Heart right ventricle (tissue), 16 donors: ENCODE data around the gene PCNA. TPM values are rescaled to one million over a fixed set of nuclear protein-coding genes. Genes with fewer than 3 reads are reported as not detected.
"Not testable (repeated sequence)": the region's sequence is repeated elsewhere in the genome, so short reads cannot be mapped to it uniquely, and the experiment has no call there.

ENCODE experiments used
- ATAC-seq, 8 donors: fragments of 200-7000 bp; cut with Tn5 transposase; one replicate each; pipeline ENCODE4 v1.9.1; 2020; ENCODE audit warnings: mild to moderate bottlenecking in 8 of 8, moderate library complexity in 8 of 8, moderate number of reproducible peaks in 1 of 8
- DNase-seq, 2 donors: peaks; one replicate each; pipeline ENCODE4 v3.0.0-alpha.2; 2020
- H3K27ac ChIP-seq, 10 donors: fragments of 200-600 bp; sonication (generic) in 2 of 10; one replicate each; pipeline versions ENCODE4 v1.5.0 to v1.8.0; 2020 to 2022; ENCODE audit warnings: mild to moderate bottlenecking in 3 of 10
- H3K27me3 ChIP-seq, 7 donors: fragments of 200-600 bp; one replicate each; pipeline ENCODE4 v1.8.0; 2021 to 2022; ENCODE audit warnings: mild to moderate bottlenecking in 2 of 7
- H3K36me3 ChIP-seq, 9 donors: fragments of 200-600 bp; sonication (generic) in 1 of 9; one replicate each; pipeline versions ENCODE4 v1.5.0 to v1.8.0; 2020 to 2022; ENCODE audit warnings: mild to moderate bottlenecking in 2 of 9
- H3K4me1 ChIP-seq, 9 donors: fragments of 200-600 bp; sonication (generic) in 1 of 9; one replicate each; pipeline versions ENCODE4 v1.5.0 to v1.8.0; 2020 to 2022; ENCODE audit warnings: mild to moderate bottlenecking in 4 of 9
- H3K4me3 ChIP-seq, 10 donors: fragments of 200-600 bp; sonication (generic) in 2 of 10; one replicate each; pipeline versions ENCODE4 v1.5.0 to v1.8.0; 2020 to 2022; ENCODE audit warnings: mild to moderate bottlenecking in 7 of 10, moderate library complexity in 2 of 10
- H3K9me3 ChIP-seq, 11 donors: fragments of 200-600 bp in 10 of 11; sonication (generic) in 2 of 11; one replicate each; pipeline versions ENCODE4 v1.5.0 to v1.8.0; 2013 to 2022; ENCODE audit warnings: mild to moderate bottlenecking in 2 of 11, control low read depth in 1 of 11, moderate library complexity in 1 of 11
- WGBS, 2 donors: extraction: QIAGEN DNeasy Blood & Tissue Kit; methylation state at CpG; one replicate each; pipeline ENCODE4 v1.1.7; 2013; ENCODE audit warnings: inconsistent platforms in 1 of 2; 5-methylcytosine and 5-hydroxymethylcytosine counted together
- intact Hi-C, 10 donors: fragments of 100-400 bp; cut with DNase I; formaldehyde crosslinking; loops; one replicate each; pipeline versions ENCODE4 v1.11.1 to v1.14.2; 2022
- polyA plus RNA-seq, 2 donors: library from polyadenylated mRNA; stranded (reverse); fragments of 200-250 nt; gene quantifications; one replicate each; pipeline ENCODE4 v1.2.3, GENCODE V29; 2013
- total RNA-seq, 10 donors: library from RNA; stranded (reverse); fragmentation: NEBNext Ultra II Directional in 3 of 10; extraction: Animal tissue kit (Norgen Biotek cat#: 25700) in 3 of 10; gene quantifications; one replicate each; pipeline versions ENCODE4 v1.2.1 to v1.2.4, GENCODE V29; 2021 to 2023
- TF ChIP-seq, protein P1 (sequence below), 9 donors: fragments of 200-600 bp; sonication (generic) in 2 of 9; IDR thresholded peaks; one replicate each; pipeline versions ENCODE4 v1.5.0 to v1.8.0; 2021 to 2022; ENCODE audit warnings: antibody characterized with exemption in 9 of 9, mild to moderate bottlenecking in 5 of 9, moderate library complexity in 1 of 9
- donor health status: Arrhythmogenic right ventricular cardiomyopathy.
- donor health status: ischemic (EF 13 %, LVEDD 7.1; RV severe dilation, severe dysfunction).
- donor health status: healthy with polysubstance abuse.
- donor health status: DM: no; HTN: yes; CAD: no.
- donor health status: DM: no; HTN: no; CAD: no.
- donor health status: ischemic (EF 25% LVEDD 6.9; RV normal size, moderate dysfunction).
- donor health status: ischemic (EF 25% LVEDD 5.7; RV mildly dilated, moderate dysfunction).
- donor health status: healthy.
- donor health status: DM: yes; HTN: yes; CAD: no.
- donor health status: Ischemic cardiomyopathy.
- donor health status: ischemic (EF 35%, LVEDD 5.7; RV mildly dilated, moderate dysfunction).
- donor health status: nonischemic (EF 11% LVEDD 7.7; RV severe dilation, severe dysfunction).
- donor health status: DM: yes; HTN: yes; CAD: no.
- donor health status: PGD.
- donor health status: ischemic (EF 29% LVEDD 5.4; RV normal size, mild dysfunction).
- donor health status: nonischemic (EF 23%, LVEDD 6.1; RV moderate dilation, normal function).

Gene PCNA
- total and polyA plus RNA-seq, 12 donors, result 11.6 to 39.1 (median 21.4) TPM

- Histone ChIP-seq H3K4me3 (no peak overlapping the region), H3K9me3 (no peaks in the 10 kb centered on the region), H3K27ac (peak overlapping the region in 1 of 10 donors; percentile 80), H3K4me1 (peaks cover 5 to 43% (median 14%) of the 10 kb centered on the region in 9 donors), H3K36me3 (no peaks in the 10 kb centered on the region), H3K27me3 (no peaks in the 10 kb centered on the region)
- TF ChIP-seq, protein P1, sequence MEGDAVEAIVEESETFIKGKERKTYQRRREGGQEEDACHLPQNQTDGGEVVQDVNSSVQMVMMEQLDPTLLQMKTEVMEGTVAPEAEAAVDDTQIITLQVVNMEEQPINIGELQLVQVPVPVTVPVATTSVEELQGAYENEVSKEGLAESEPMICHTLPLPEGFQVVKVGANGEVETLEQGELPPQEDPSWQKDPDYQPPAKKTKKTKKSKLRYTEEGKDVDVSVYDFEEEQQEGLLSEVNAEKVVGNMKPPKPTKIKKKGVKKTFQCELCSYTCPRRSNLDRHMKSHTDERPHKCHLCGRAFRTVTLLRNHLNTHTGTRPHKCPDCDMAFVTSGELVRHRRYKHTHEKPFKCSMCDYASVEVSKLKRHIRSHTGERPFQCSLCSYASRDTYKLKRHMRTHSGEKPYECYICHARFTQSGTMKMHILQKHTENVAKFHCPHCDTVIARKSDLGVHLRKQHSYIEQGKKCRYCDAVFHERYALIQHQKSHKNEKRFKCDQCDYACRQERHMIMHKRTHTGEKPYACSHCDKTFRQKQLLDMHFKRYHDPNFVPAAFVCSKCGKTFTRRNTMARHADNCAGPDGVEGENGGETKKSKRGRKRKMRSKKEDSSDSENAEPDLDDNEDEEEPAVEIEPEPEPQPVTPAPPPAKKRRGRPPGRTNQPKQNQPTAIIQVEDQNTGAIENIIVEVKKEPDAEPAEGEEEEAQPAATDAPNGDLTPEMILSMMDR (IDR thresholded peaks at IDR 0.05), result no peak
- ATAC-seq (no peak), DNase-seq (no peak)
- 90 to 93% methylated on average over 3 of the region's 3 CpGs for WGBS, 2 donors
- intact Hi-C loops, result no loop called here
Measured at GRCh38 chr20:5074232-5074674, 45.5 kb downstream of the PCNA start.

DNA sequence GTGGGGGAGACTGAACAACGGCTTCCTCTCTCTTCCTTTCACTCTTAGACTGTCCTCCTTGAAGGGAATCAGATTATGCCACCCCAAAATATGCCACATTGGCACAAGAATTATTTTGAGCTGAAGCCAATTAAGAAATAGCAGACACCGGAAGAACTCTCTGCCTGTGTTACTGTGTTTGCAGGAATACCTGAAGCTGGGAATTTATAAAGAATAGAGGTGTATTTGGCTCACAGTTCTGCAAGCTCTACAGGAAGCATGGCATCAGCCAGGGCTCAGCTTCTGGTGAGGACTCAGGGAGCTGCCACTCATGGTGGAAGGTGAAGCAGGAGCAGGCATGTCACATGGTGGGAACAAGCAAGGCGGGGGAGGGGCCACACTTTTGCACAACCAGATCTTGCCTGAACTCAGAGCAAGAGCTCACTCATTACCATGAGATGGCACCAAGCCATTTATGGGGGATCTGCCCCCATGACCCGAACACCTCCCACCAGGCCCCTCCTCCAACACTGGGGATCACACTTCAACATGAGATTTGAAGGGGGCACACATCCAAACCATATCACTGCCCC, 46.0 kb downstream of the PCNA start:
- ATAC-seq, result peak in 1 of 8 donors; percentile 14

GRCh38 chr20:5072756-5073659, 46.8 kb downstream of the PCNA start:
- DNase-seq, result peak; percentile 88 to 89
- H3K4me1 ChIP-seq, result peaks cover 5 to 33% (median 14%) of the 10 kb centered on the region in 9 donors
- peak overlapping the region in 8 of 10 donors; percentile 9 to 80 (median 41) for H3K27ac ChIP-seq
- ATAC-seq, result peak; percentile 97 to 100 (median 98)
- H3K27me3 ChIP-seq, result no peaks in the 10 kb centered on the region
- no peaks in the 10 kb centered on the region for H3K9me3 ChIP-seq
- intact Hi-C loops, result no loop called here
- H3K36me3 ChIP-seq, result no peaks in the 10 kb centered on the region
- H3K4me3 ChIP-seq, result no peak overlapping the region
- TF ChIP-seq, protein P1 (IDR thresholded peaks at IDR 0.05), result no peak
- 64 to 66% methylated on average over 8 of the region's 8 CpGs for WGBS, 2 donors

More for the DNA sequence above, 46.0 kb downstream of the PCNA start:
- Histone ChIP-seq H3K27me3 (no peaks in the 10 kb centered on the region), H3K27ac (peak overlapping the region in 6 of 10 donors; percentile 29 to 80 (median 42)), H3K4me1 (peaks cover 5 to 38% (median 14%) of the 10 kb centered on the region in 9 donors), H3K36me3 (no peaks in the 10 kb centered on the region), H3K9me3 (no peaks in the 10 kb centered on the region), H3K4me3 (no peak overlapping the region)
- intact Hi-C loops, result no loop called here
- TF ChIP-seq, protein P1 (IDR thresholded peaks at IDR 0.05), result no peak
- peak in 1 of 2 donors; percentile 20 for DNase-seq
- WGBS, 2 donors, result 70 to 74% methylated on average over 4 of the region's 4 CpGs

GRCh38 chr20:5071942-5072341, 47.8 kb downstream of the PCNA start:
- H3K27ac ChIP-seq, DNase-seq, H3K4me3 ChIP-seq, H3K27me3 ChIP-seq, intact Hi-C loops, H3K36me3 ChIP-seq, H3K9me3 ChIP-seq, ATAC-seq: not testable (repeated sequence)
- peaks cover 5 to 25% (median 12%) of the 10 kb centered on the region in 9 donors for H3K4me1 ChIP-seq
- 98 to 100% methylated on average over 4 of the region's 4 CpGs for WGBS, 2 donors
